DMS79 treated with DMSO at 0.1 percent for 48 hours (cell line): ENCODE measurements around the gene ETF1.
"Not testable (repeated sequence)": the region's sequence is repeated elsewhere in the genome, so short reads cannot be mapped to it uniquely, and the experiment has no call there.

Experiments
- DNase-seq: peaks from one replicate; lab custom pipeline; 2025; lab: John Stamatoyannopoulos, UW

Gene ETF1

GRCh38 chr5:138490648-138491283, 52.3 kb downstream of the ETF1 start:
- no peak for DNase-seq

GRCh38 chr5:138489683-138490061, 53.4 kb downstream of the ETF1 start:
- no peak for DNase-seq

- no peak for DNase-seq
Observed at GRCh38 chr5:138488481-138488945, 54.5 kb downstream of the ETF1 start.

GRCh38 chr5:138482638-138483037, 60.4 kb downstream of the ETF1 start:
- no peak for DNase-seq

- no peak for DNase-seq
Observed at GRCh38 chr5:138476918-138477317, 66.1 kb downstream of the ETF1 start.

GRCh38 chr5:138473151-138473550, 69.9 kb downstream of the ETF1 start:
- DNase-seq, result not testable (repeated sequence)

GRCh38 chr5:138472353-138472752, 70.7 kb downstream of the ETF1 start:
- DNase-seq, result no peak

GRCh38 chr5:138471052-138471361, 72.0 kb downstream of the ETF1 start:
- DNase-seq, result no peak

GRCh38 chr5:138470322-138471051, 72.5 kb downstream of the ETF1 start:
- DNase-seq, result no peak

- no peak for DNase-seq
Observed at GRCh38 chr5:138469540-138470321, 73.3 kb downstream of the ETF1 start.

GRCh38 chr5:138468966-138469539, 74.0 kb downstream of the ETF1 start:
- no peak for DNase-seq

- DNase-seq, result no peak
Observed at GRCh38 chr5:138468133-138468965, 74.7 kb downstream of the ETF1 start.

- DNase-seq, result no peak
Observed at GRCh38 chr5:138467711-138468132, 75.3 kb downstream of the ETF1 start.

- DNase-seq, result no peak
Observed at GRCh38 chr5:138466900-138467710, 75.9 kb downstream of the ETF1 start.

- no peak for DNase-seq
Observed at GRCh38 chr5:138466125-138466899, 76.7 kb downstream of the ETF1 start.

- DNase-seq, result peak; percentile 72
Observed at GRCh38 chr5:138465261-138466124, 77.5 kb downstream of the ETF1 start, which contains the start of gene EGR1. TSS of gene EGR1 (plus strand) at chr5:138465479. CDS start at chr5:138465762, 283 bp downstream.

- DNase-seq, result peak; percentile 75
Observed at GRCh38 chr5:138464388-138465260, 78.4 kb downstream of the ETF1 start.

GRCh38 chr5:138464008-138464387, 79.0 kb downstream of the ETF1 start:
- peak; percentile 53 for DNase-seq
